Lung (tissue), 12 donors: ENCODE results near the gene ENTREP1. TPM values are rescaled to one million over a fixed set of nuclear protein-coding genes. Genes with fewer than 3 reads are reported as not detected.
A peak's percentile ranks its signal among the peaks of the same experiment; 100 is the strongest.

Experiments used
- ATAC-seq: fragments of 200-7000 bp; cut with Tn5 transposase; one replicate; pipeline ENCODE4 v1.9.1; 2020; ENCODE audit warnings: moderate number of reproducible peaks; ENCODE audit not compliant: insufficient read depth, low FRiP score
- DNase-seq, 3 donors: peaks; one replicate each; pipeline ENCODE4 v3.0.0-alpha.2; 2013 to 2017
- H3K27ac ChIP-seq, 2 donors: one replicate each; pipeline ENCODE4 v1.5.1; 2013; ENCODE audit warnings: mild to moderate bottlenecking in 2 of 2, moderate library complexity in 2 of 2, control low read depth in 1 of 2, inconsistent platforms in 1 of 2, low read depth in 1 of 2, low read length in 1 of 2
- H3K27me3 ChIP-seq, 3 donors: one replicate each; pipeline ENCODE4 v1.5.1; 2013; ENCODE audit warnings: low read length in 2 of 3; ENCODE audit not compliant: control insufficient read depth in 3 of 3, insufficient read depth in 3 of 3
- H3K36me3 ChIP-seq, 4 donors: one replicate each; pipeline ENCODE4 v1.5.1; 2013; ENCODE audit warnings: low read length in 4 of 4, mild to moderate bottlenecking in 1 of 4, moderate library complexity in 1 of 4; ENCODE audit not compliant: control insufficient read depth in 4 of 4, insufficient read depth in 4 of 4
- H3K4me1 ChIP-seq, 5 donors: one replicate each; pipeline ENCODE4 v1.5.1; 2013; ENCODE audit warnings: low read length in 5 of 5, mild to moderate bottlenecking in 2 of 5, moderate library complexity in 1 of 5; ENCODE audit not compliant: control insufficient read depth in 5 of 5, insufficient read depth in 5 of 5
- H3K4me3 ChIP-seq: one replicate; pipeline ENCODE4 v1.5.1; 2013; ENCODE audit warnings: mild to moderate bottlenecking, control low read depth, moderate library complexity
- H3K9ac ChIP-seq, 2 donors: one replicate each; pipeline ENCODE4 v1.5.1; 2013; ENCODE audit warnings: low read length in 2 of 2, control low read depth in 1 of 2; ENCODE audit not compliant: insufficient read depth in 1 of 2
- H3K9me3 ChIP-seq, 4 donors: one replicate each; pipeline ENCODE4 v1.5.1; 2013; ENCODE audit warnings: low read length in 3 of 4, mild to moderate bottlenecking in 1 of 4, moderate library complexity in 1 of 4; ENCODE audit not compliant: control insufficient read depth in 4 of 4, insufficient read depth in 3 of 4
- CTCF ChIP-seq: IDR thresholded peaks from 2 replicates; pipeline ENCODE4 v1.5.1; 2012; ENCODE audit warnings: mild to moderate bottlenecking; ENCODE audit errors: control extremely low read depth, extremely low read depth
- WGBS, 2 donors: extraction: QIAGEN DNeasy Blood & Tissue Kit; methylation state at CpG; one replicate each; pipeline ENCODE4 v1.1.7; 2013; 5-methylcytosine and 5-hydroxymethylcytosine counted together
- polyA plus RNA-seq, 2 donors: library from polyadenylated mRNA; stranded (reverse); fragments of 200-250 nt; gene quantifications; one replicate each; pipeline ENCODE4 v1.2.1, GENCODE V29; 2013
- total RNA-seq, 2 donors: library from RNA; depleted of rRNA in 1 of 2; stranded (reverse); fragments of >200 nt in 1 of 2; gene quantifications; one replicate each; pipeline ENCODE4 v1.2.1, GENCODE V29; 2014 to 2021
- donor health status: control.
- donor health status: control.
- donor health status: Bipolar disorder and iron deficiency.
- donor health status: healthy.
- donor health status: DM: yes; HTN: yes; CAD: no.

ENTREP1 gene
- total and polyA plus RNA-seq, 4 donors, result 3.7 to 47.9 (median 18.3) TPM

- no peak overlapping the region for H3K27ac ChIP-seq
- WGBS, 2 donors, result 87 to 89% methylated on average over 4 of the region's 4 CpGs
- no peaks in the 10 kb centered on the region for H3K27me3 ChIP-seq
- ATAC-seq, result no peak
- H3K9ac ChIP-seq, result no peak overlapping the region
- H3K36me3 ChIP-seq, result no peaks in the 10 kb centered on the region
- no peak for DNase-seq
- H3K4me1 ChIP-seq, result peaks cover 0 to 15% (median 6%) of the 10 kb centered on the region in 5 donors
- H3K4me3 ChIP-seq, result no peak overlapping the region
- TF ChIP-seq CTCF, result no peak
- no peaks in the 10 kb centered on the region for H3K9me3 ChIP-seq
These were observed 19.4 kb downstream of the ENTREP1 start for GRCh38 chr9:69344459-69344858.

GRCh38 chr9:69346596-69347390 lies 21.8 kb downstream of the ENTREP1 start:
- no peak overlapping the region for H3K9ac ChIP-seq
- peaks cover 0 to 15% (median 6%) of the 10 kb centered on the region in 5 donors for H3K4me1 ChIP-seq
- no peaks in the 10 kb centered on the region for H3K9me3 ChIP-seq
- WGBS, 2 donors, result 77 to 82% methylated on average over 6 of the region's 6 CpGs
- no peak overlapping the region for H3K4me3 ChIP-seq
- TF ChIP-seq CTCF, result no peak
- no peaks in the 10 kb centered on the region for H3K36me3 ChIP-seq
- DNase-seq (no peak), ATAC-seq (no peak)
- no peaks in the 10 kb centered on the region for H3K27me3 ChIP-seq
- no peak overlapping the region for H3K27ac ChIP-seq

GRCh38 chr9:69347607-69348006 lies 22.6 kb downstream of the ENTREP1 start:
- WGBS, 2 donors, result 61 to 74% methylated on average over 1 of the region's 1 CpG
- Histone ChIP-seq H3K9me3 (no peaks in the 10 kb centered on the region), H3K4me3 (no peak overlapping the region), H3K27ac (peak overlapping the region in 1 of 2 donors; percentile 22), H3K27me3 (no peaks in the 10 kb centered on the region), H3K36me3 (no peaks in the 10 kb centered on the region), H3K9ac (no peak overlapping the region), H3K4me1 (peaks cover 0 to 15% (median 4%) of the 10 kb centered on the region in 5 donors)
- ATAC-seq, result no peak
- DNase-seq, result peak in 2 of 3 donors; percentile 70 to 79
- no peak for TF ChIP-seq CTCF
